Gastrocnemius medialis (tissue), 4 donors: ENCODE results near the gene B3GNT7. TPM values are rescaled to one million over a fixed set of nuclear protein-coding genes. Genes with fewer than 3 reads are reported as not detected.

Experiments used
- ATAC-seq, 2 donors: fragments of 150-250 bp; one replicate each; pipeline ENCODE4 v1.9.1; 2016
- DNase-seq, 2 donors: peaks; one replicate each; pipeline ENCODE4 v3.0.0-alpha.2; 2019
- H3K27ac ChIP-seq, 4 donors: fragments of 200-600 bp; sonication (generic); 1 replicate in 1 of 4; 2 replicates in 3 of 4; pipeline ENCODE4 v1.5.1; 2016 to 2018; ENCODE audit warnings: mild to moderate bottlenecking in 2 of 4, moderate library complexity in 1 of 4
- H3K27me3 ChIP-seq, 3 donors: fragments of 200-600 bp; sonication (generic) in 2 of 3; 1 replicate in 1 of 3; 2 replicates in 2 of 3; pipeline versions ENCODE4 v1.5.1 to v1.6.0; 2016 to 2019; ENCODE audit warnings: mild to moderate bottlenecking in 1 of 3, moderate library complexity in 1 of 3
- H3K36me3 ChIP-seq, 2 donors: fragments of 200-600 bp; sonication (generic) in 1 of 2; one replicate each; pipeline ENCODE4 v1.5.1; 2017 to 2018
- H3K4me1 ChIP-seq, 2 donors: fragments of 200-600 bp; sonication (generic) in 1 of 2; one replicate each; pipeline ENCODE4 v1.5.1; 2016 to 2017; ENCODE audit warnings: mild to moderate bottlenecking in 2 of 2
- H3K4me3 ChIP-seq, 4 donors: fragments of 200-600 bp; sonication (generic) in 3 of 4; 1 replicate in 1 of 4; 2 replicates in 3 of 4; pipeline ENCODE4 v1.5.1; 2016 to 2019; ENCODE audit warnings: mild to moderate bottlenecking in 2 of 4
- H3K9me3 ChIP-seq, 3 donors: fragments of 200-600 bp; sonication (generic) in 2 of 3; 1 replicate in 1 of 3; 2 replicates in 2 of 3; pipeline ENCODE4 v1.5.1; 2016 to 2019
- POLR2A ChIP-seq, 2 donors: fragments of 450-650 bp; IDR thresholded peaks; one replicate each; pipeline ENCODE4 v1.6.1; 2017; ENCODE audit warnings: antibody characterized with exemption in 2 of 2, mild to moderate bottlenecking in 2 of 2, moderate library complexity in 2 of 2
- in situ Hi-C, 4 donors: fragments of 200-750 bp; cut with MboI; loops; one replicate each; pipeline versions ENCODE4 v1.15.0 to v1.8.0; 2017; ENCODE audit warnings: low sequenced_read_pairs in 4 of 4
- intact Hi-C: fragments of 100-400 bp; cut with DNase I; formaldehyde crosslinking; loops from one replicate; pipeline ENCODE4 v1.15.1; 2023; ENCODE audit warnings: low total_unique reads
- total RNA-seq, 4 donors: library from RNA; depleted of rRNA; stranded (reverse); fragments of >200 nt; gene quantifications; one replicate each; pipeline versions ENCODE4 v1.1.0 to v1.2.3, GENCODE V29; 2016
- TF ChIP-seq, protein P1 (sequence below), 5 experiments: fragments of 450-650 bp in 3 of 5; fragments of 200-600 bp in 2 of 5; sonication (generic) in 2 of 5; IDR thresholded peaks in 4 of 5; conservative IDR thresholded peaks in 1 of 5; 1 replicate in 4 of 5; 2 replicates in 1 of 5; pipeline ENCODE4 v1.5.1; 2016 to 2019; ENCODE audit warnings: antibody characterized with exemption in 5 of 5, mild to moderate bottlenecking in 3 of 5, moderate library complexity in 3 of 5

B3GNT7 gene
- total RNA-seq, 4 donors from 2014 or later: 0.10 to 0.60 (median 0.44) TPM

DNA sequence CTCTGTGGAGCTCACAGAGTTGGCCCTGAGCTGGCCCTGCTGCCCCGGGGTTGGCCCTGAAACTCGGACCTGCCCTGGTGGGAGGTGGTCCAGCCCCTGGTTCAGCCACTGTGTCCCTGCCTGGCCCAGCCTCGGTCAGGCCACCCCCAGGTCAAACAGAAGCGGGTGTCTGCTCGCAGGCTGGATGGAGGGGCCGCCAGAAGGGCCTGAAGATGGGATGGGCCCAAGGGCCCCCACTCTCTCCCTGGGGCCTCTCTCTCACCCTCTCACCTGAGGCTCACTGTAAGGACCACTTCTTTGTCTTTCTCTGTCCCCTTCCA lies 25.1 kb upstream of the B3GNT7 start:
- no peak overlapping the region for H3K27ac ChIP-seq
- ATAC-seq (no peak), DNase-seq (no peak)
- H3K9me3 ChIP-seq: no peaks in the 10 kb centered on the region
- no peaks in the 10 kb centered on the region for H3K36me3 ChIP-seq
- peaks cover 0 to under 1% (median 0%) of the 10 kb centered on the region in 3 donors for H3K27me3 ChIP-seq
- H3K4me1 ChIP-seq: no peaks in the 10 kb centered on the region
- TF ChIP-seq, protein P1, sequence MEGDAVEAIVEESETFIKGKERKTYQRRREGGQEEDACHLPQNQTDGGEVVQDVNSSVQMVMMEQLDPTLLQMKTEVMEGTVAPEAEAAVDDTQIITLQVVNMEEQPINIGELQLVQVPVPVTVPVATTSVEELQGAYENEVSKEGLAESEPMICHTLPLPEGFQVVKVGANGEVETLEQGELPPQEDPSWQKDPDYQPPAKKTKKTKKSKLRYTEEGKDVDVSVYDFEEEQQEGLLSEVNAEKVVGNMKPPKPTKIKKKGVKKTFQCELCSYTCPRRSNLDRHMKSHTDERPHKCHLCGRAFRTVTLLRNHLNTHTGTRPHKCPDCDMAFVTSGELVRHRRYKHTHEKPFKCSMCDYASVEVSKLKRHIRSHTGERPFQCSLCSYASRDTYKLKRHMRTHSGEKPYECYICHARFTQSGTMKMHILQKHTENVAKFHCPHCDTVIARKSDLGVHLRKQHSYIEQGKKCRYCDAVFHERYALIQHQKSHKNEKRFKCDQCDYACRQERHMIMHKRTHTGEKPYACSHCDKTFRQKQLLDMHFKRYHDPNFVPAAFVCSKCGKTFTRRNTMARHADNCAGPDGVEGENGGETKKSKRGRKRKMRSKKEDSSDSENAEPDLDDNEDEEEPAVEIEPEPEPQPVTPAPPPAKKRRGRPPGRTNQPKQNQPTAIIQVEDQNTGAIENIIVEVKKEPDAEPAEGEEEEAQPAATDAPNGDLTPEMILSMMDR (IDR thresholded peaks at IDR 0.05 in 4 of 5, conservative IDR thresholded peaks at IDR 0.05 in 1 of 5): no peak
- no peak for TF ChIP-seq POLR2A (IDR thresholded peaks at IDR 0.05)
- intact Hi-C loops (no loop called here), in situ Hi-C loops (no loop called here)
- H3K4me3 ChIP-seq: no peak overlapping the region

DNA sequence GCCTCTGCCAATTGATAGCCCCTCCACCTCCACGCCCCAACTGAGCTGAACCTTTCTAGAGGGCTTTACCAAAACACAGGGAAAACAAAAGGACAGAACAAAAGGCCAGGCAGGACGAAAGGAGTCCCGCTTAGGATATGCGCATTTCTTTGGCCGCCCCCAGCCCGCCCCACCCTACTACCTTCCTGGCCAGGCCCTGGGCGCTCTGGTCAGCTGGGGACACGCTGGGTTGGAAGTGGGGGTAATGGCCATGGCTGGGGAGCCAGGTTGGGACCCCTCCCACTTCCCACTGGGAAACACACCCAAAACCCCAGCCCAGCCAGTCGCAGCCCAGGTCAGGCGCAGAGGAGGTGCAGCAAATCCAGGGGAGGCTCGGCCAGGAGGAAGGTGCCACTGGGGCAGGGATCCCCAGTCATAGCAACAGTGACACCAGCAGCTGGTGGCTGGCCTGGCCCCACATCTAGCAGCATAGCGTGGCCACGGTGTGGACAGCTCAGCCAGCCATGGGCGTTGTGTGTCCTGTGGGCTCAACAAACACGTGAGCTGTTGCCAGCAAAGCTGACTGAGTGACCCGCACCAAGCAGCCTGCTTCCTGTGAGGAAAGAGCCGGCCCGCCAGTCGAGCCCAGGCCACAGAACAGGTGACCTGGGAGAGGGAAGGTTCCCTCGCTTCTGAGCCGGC lies 24.6 kb upstream of the B3GNT7 start:
- H3K27me3 ChIP-seq: peaks cover 0 to 3% (median 0%) of the 10 kb centered on the region in 3 donors
- no peaks in the 10 kb centered on the region for H3K9me3 ChIP-seq
- no peak overlapping the region for H3K4me3 ChIP-seq
- intact Hi-C loops (no loop called here), in situ Hi-C loops (no loop called here)
- TF ChIP-seq POLR2A (IDR thresholded peaks at IDR 0.05): no peak
- TF ChIP-seq, protein P1 (IDR thresholded peaks at IDR 0.05 in 4 of 5, conservative IDR thresholded peaks at IDR 0.05 in 1 of 5): no peak
- H3K27ac ChIP-seq: no peak overlapping the region
- DNase-seq (no peak), ATAC-seq (no peak)
- H3K36me3 ChIP-seq: no peaks in the 10 kb centered on the region
- H3K4me1 ChIP-seq: no peaks in the 10 kb centered on the region

DNA sequence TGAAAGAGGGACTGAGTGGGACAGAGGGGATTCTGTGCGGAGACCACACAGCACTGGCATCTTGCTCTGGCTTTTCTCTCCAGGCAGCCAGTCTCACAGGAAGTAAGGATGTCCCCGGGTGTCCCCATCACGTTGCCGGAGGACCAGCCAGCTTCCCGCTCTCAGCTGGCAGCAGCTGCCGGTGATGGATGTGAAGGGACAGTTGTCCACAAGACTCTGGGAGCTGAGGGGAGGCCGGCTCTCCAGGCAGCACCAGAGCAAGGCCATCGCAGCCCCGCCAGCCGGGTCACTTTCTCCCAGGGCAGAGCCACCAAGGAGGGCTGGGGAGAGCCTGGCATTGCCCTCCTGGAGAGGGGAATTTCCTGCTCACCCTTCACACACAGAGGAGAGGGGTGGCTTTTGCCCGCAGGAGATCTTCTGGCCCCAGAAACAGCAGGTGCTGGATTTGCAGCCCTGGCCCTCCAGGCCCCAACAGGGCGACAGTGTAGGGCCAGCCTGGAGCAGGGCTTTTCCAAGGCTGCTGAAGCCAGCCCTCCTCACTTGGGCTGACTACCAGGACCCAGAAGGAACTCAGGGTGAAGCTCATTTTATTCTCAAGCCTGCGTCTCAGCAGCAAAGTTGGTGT lies 24.0 kb upstream of the B3GNT7 start:
- TF ChIP-seq, protein P1 (IDR thresholded peaks at IDR 0.05 in 4 of 5, conservative IDR thresholded peaks at IDR 0.05 in 1 of 5): no peak
- no peak for TF ChIP-seq POLR2A (IDR thresholded peaks at IDR 0.05)
- H3K36me3 ChIP-seq: no peaks in the 10 kb centered on the region
- no peak for ATAC-seq
- H3K9me3 ChIP-seq: no peaks in the 10 kb centered on the region
- no peak overlapping the region for H3K4me3 ChIP-seq
- H3K4me1 ChIP-seq: no peaks in the 10 kb centered on the region
- no peak for DNase-seq
- H3K27me3 ChIP-seq: peaks cover 0 to 3% (median 0%) of the 10 kb centered on the region in 3 donors
- in situ Hi-C loops: no loop called here
- intact Hi-C loops: no loop called here
- H3K27ac ChIP-seq: no peak overlapping the region

DNA sequence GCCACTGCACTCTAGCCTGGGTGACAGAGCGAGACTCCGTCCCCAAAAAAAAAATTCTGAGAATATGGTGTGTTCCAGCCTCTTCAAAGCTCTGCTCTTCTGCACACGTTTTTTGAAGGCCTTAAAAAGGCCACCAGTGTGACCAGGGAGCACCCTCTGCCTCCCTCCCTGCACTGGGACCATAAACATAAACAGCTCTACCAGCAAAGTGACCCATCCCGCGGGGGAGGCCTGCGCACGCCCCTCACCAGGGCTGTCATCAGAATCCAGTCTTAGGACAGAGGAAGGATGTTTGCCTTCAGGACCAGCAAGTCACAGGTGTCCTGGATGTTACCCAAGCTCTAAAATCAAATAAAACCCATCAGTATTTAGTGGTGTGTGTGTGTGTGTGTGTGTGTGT lies 23.2 kb upstream of the B3GNT7 start:
- H3K27ac ChIP-seq: no peak overlapping the region
- peaks cover 0 to 3% (median 0%) of the 10 kb centered on the region in 3 donors for H3K27me3 ChIP-seq
- in situ Hi-C loops: no loop called here
- DNase-seq: no peak
- H3K9me3 ChIP-seq: no peaks in the 10 kb centered on the region
- TF ChIP-seq, protein P1 (IDR thresholded peaks at IDR 0.05 in 4 of 5, conservative IDR thresholded peaks at IDR 0.05 in 1 of 5): no peak
- no peak for TF ChIP-seq POLR2A (IDR thresholded peaks at IDR 0.05)
- no peak overlapping the region for H3K4me3 ChIP-seq
- no peaks in the 10 kb centered on the region for H3K4me1 ChIP-seq
- H3K36me3 ChIP-seq: no peaks in the 10 kb centered on the region
- no peak for ATAC-seq
- intact Hi-C loops: no loop called here
